Frontal cortex (tissue), 4 donors: ENCODE measurements around the gene MRPL40. TPM values are rescaled to one million over a fixed set of nuclear protein-coding genes. Genes with fewer than 3 reads are reported as not detected.

Experiments
- DNase-seq, 2 donors: peaks; one replicate each; pipeline ENCODE4 v3.0.0; 2012; ENCODE audit warnings: low spot score in 2 of 2
- FAIRE-seq: peaks from 2 replicates; lab custom pipeline; 2012; peaks lifted over from hg19 to GRCh38; lab: Jason Lieb, UNC
- total RNA-seq: library from RNA; depleted of rRNA; stranded (reverse); fragments of >200 nt; gene quantifications from one replicate; pipeline ENCODE4 v1.2.3, GENCODE V29; 2014
- donor health status: control.
- donor health status: control.
- donor health status: control.

The MRPL40 gene
- total RNA-seq, 1 donor from 2014 or later, result 18.8 TPM

DNA sequence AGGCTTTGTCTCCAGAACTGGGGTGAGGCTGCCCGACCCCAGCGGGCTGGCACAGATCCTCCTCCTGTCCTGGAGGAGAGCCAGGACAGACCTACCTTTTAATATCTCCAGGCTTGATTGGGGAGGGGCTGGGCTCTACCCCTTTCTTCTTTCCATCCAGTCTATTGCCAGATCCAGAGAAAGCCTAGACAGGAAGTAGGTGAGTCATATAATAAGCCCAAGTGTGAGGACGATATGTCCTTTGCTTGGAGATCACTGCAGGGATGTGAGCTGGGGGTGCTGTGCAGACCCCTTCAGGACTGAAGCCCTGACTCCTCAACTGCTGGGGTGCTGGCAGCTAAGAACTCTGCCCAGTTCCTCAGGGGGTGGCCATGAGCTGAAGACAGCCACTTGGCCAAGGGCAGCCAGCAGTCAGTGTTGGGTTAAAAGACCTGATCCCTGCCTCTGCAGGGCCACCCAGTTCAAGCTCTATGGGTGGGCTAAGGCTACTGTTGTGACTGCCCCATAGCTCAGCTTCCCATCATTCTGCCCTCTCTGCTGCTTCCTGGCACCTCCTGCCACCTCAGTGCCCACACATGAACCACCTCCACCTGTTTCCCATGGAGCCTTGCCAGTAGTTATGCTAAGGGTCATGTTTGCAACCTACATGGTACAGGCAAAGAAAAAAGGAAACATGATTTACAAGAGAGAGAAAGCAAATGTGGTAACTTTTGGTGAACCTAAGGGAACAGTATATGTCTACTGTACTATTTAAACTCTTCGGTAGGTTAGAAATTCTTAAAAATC, 23.4 kb downstream of the MRPL40 start:
- DNase-seq (no peak), FAIRE-seq (no peak)

DNA sequence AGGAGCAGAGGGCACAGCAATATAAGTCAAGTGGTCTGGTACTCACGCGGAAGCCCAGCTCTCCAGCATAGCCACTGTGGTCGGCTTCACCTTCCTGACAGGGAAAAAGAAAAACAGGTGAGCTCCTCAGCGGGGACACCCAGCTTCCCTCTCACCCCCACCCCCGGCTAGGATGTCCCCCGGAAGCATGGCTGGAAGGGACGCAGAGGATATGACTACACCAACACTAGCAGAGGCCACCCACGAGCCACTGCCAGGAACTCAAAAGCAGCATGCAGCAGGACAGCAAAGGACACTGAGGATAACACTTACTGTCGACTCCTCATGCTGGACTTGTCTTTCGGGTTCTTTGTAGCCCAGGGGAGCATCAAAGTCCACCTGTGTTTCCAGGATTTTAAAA, 24.2 kb downstream of the MRPL40 start:
- no peak for DNase-seq
- FAIRE-seq, result no peak

DNA sequence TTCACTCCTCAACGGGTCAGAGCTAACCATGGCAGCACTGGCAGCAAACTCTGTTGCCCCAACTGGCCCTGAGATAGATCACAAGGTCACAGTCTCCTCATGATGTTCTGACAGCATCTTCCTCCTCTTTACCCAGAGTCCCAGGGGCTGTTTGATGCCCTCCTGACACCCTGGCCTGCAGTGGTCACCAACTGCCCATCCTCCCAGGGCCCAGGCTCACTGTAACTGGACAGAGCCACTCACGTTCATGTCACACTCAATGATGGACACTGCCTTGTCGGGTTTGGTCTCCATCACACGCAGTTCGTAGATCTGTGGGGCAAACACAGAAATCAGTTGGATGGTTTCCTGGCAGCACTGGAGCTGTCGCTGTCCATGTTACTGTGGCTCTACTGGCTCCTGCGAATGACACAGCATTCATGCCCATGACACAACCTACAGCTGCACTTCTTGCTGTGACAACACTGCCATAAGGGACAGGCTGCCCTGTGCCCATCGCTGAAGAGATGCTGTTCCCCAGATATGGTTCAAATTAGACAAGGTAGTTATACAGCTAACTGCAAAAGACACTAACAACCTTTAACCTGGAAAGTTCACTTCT, 25.6 kb downstream of the MRPL40 start:
- no peak for DNase-seq
- FAIRE-seq, result no peak

DNA sequence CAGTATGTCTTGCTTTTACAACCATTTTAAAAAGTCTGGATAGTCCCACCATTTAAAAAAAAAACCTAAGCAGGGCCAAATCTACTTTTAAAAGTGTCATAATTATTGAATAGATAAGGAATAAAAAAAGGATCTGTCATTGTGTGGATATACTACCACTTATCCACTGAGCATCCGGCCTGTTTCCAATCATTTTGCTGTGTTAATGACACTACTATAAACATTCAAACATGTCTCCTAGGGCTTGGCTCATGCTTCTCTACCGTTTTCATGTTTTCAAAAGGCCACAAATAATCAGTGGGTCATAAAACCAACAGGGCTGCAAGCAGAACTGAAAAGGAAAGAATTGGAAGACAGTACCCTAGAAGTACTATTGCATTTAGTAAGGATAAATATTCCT, 27.7 kb downstream of the MRPL40 start:
- no peak for DNase-seq
- FAIRE-seq, result no peak

DNA sequence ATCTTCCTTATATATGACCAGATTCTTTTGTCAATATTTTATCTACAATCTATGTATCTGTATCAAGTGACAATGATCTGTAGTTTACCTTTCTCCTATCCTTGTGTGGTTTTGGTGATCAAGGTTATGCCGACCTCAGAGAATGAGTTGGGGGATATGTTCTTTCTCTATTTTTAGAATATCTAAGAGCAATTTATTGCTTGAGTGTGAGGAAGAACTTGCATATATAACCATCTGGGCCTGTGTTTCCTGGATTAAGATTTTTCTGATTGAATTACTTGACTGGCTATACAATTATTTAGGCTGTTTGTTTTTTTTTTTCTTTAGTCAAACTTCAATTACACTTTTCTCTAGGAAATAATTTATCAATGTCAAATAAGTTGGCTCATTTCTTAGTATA, 29.2 kb downstream of the MRPL40 start:
- DNase-seq, result no peak
- FAIRE-seq, result no peak

DNA sequence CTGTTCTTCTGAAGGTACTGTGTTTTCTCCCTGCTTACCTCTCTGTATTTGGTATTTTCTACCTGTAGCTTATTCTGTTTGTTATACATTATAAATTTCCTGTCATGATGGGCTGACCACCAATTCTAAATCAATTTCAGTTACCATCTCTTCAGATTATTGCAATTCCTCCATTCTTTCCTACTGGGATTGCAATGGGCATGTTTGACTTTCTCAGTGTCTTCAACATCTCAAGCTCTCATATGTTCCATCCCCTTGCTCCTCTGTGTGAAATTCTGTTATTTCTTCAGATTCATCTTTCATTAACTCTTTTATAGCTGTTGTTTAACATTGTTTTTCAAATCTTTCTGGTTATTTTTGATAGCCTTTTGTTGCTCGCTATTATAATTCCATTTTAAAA, 30.7 kb downstream of the MRPL40 start:
- DNase-seq, result no peak
- FAIRE-seq, result no peak

DNA sequence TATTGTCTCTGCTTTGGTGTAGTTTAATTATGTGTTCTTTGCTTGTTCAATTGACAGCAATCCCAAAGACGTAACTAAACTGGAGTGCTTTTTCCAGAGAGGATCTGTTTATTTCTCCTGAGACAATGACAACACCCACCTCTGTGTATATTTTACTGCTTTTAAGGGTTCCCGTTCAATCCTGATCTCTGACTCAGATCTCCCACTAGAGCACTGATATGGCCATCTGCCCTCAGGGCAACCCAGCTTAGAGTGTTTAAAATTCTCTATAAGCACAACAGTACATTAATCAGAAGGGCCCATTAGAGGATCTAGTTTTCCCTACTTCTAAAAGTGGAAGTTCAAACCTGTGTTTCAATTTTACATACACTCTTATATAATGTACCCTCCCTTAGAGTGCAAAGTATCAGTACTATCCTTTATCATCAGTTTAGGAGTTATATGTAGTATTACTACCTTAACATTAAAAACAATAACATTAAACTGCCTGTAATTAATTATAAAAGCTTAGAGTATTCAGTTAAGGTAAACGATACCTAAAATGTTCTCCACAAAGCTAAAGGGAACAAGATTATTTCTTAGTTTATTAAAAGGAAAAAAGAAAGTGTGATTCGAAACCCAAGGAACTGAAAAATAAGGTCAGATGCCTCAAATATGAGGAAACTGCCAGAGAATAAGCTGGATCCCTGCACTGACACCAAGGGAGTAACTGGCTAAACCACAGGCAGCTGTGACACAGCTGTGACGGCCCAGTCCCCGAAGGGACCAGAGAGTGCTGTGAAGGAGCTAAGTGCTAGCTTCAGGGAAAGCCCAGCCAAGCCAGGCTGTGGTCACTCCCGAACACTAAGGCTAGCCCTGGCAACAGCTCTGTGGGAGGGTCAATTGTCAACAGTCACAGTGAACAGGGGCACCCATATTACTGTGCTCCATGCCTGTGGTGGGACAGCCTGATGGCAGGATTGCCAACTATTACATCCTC, 31.4 kb downstream of the MRPL40 start:
- DNase-seq (no peak), FAIRE-seq (no peak)

DNA sequence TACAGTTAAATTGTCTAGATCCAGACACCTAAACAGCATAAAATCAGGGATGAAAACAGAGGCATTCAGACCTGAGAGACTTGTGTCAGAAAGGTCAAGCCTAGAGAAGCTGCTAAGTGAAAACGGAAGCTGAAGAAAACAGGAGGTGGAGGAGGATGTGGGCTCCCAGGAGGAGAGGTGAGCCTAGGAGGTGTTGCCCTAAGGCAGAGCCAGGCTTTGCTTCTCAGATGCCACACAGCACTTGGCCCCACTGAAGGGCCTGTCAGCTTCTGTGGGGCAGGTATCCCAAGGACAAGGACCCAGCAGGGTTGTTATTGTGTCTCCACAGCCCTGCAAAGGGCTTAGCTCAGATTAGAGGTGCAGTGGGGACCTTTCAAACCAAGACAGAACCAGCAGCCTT, 32.2 kb downstream of the MRPL40 start:
- FAIRE-seq, result no peak
- no peak for DNase-seq

DNA sequence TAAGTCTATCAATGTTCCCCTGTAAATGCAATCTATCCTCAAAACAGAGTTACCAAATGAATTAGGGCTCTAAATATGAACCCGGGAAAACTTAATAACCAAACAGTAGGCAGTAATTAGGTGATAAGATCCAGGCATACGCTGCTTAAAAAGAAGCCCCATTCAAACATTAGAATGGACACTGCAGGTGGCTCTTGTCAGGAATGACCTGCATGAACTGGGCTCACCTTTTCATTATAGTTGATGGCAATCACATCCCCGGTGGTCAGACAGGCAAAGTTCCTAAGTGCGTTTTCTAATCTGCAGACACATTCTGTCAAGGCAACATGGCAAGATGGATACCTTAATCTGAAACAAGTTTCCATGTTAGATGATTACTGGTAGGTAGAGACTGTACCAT, 32.6 kb downstream of the MRPL40 start:
- DNase-seq (no peak), FAIRE-seq (no peak)

DNA sequence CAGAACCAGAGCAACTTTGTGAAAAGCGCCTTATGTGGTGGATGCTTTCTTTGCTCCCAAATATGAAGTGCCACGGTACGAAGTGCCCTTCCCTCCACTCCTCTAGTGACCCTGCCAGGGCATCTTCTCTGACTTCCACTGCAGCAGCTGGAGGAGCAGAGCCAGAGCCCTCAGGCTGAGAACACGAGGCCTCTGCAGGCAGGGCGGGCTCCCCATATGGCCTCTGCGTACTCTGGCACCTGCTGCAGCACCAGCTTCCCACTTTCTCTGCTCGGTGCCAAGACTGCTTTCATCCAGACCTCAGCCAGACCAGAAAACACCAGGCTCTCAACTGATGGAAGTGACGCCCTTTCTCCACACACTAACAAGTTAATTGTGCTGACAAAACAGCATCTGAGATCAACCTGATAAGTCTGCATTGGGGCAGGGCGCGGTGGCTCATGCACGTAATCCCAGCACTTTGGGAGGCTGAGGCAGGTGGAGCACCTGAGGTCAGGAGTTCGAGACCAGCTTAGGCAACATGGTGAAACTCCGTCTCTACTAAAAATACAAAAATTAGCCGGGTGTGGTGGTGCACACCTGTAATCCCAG, 33.9 kb downstream of the MRPL40 start:
- DNase-seq, result no peak
- FAIRE-seq, result no peak

DNA sequence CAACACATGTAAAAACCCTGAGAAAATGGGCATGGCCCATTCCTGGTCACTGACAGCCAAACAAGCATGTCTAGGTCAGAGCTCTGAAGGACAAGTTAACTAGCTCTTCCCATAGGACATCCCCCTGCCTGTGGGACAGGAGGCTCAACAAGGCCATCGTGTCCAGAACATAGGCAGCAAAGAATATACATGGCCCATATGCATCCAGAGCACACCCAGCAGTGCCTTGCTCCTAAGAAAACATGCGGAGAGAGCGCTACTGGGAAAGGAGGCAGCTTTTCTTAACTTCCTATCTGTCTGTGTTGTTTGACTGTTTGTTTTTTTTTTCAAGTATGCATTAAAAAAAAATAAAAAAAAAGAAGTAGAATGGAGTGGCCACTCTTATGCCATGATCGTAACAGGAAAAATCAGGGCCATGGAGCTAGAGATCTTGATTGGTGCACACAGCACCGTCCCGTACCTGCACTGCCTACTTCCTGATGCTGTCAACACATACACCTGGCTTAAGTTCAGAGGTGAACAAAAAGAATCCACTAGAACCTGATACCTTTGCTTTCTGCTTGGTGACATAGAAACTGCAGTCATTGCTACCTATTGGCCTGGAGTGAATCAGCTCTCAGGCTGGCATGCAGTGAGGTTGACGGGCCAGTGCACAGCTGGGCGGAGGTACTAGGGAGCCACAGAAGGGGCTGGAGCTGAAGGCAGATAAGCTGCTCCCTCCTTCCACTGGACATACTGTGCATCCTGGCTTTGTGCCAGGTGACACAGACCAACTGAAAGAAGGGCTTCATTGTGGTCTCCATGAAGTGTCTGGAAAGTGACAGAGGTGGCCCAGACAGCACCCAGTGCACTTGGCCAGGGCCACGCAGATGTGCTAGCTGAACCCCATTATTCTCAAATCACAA, 34.8 kb downstream of the MRPL40 start:
- DNase-seq (no peak), FAIRE-seq (no peak)

DNA sequence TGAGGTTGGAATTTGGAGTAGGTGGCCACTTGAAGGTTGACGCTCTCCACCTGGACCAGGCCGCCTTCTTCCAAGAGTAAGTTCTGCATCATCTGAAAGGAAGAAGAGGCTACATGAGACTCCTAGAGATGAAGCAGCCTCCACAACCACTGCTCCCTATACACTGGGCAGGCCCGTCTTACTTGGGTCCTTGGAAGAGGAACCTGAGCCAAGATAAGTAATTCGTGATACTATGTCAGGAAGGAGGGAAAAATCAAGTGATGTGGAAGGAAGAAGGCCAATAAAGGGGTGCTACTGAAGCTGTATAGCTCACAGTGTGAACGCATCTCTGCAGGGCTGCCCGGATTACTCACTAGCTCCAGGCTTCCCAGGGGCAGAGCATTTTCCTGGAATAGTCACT, 35.6 kb downstream of the MRPL40 start:
- no peak for DNase-seq
- FAIRE-seq, result no peak

DNA sequence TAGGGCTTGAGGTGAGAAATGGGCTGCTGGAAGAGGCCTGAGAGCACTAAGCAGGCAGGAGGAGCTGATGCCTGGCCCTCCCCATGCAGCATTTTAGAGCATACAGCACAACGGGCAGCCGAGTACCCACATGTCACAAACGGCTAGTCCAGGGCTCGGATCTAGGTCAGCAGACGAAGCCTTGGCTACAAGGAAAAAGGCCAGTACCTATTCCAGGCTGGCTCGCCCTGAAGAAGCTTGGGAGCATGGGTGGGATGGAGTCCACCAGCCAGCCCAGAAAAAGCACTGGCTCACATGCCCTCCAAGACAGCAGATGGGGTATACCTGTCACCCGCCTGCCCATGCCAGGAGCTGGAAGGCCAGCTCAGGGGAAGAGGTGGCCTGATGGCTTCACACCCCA, 37.1 kb downstream of the MRPL40 start:
- DNase-seq (no peak), FAIRE-seq (no peak)

DNA sequence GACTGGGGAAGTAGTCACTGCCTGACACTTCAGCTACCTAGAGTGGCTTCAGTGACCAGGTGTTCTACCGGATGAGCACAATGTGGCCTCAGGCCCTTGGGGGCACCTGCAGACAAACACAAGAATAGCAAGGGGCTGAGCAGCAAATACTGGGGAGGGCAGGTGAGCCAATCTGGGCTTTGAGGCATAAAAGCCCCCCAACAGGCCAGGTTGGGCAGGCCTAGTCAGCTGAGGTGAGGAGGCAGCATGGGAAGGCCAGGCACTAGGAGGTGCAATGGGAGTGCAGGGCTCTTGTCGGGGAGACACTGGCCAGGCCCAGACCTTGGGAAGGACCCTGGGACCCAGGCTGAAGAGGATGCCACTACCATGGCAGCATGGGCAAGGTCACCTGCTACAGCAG, 37.7 kb downstream of the MRPL40 start:
- DNase-seq, result no peak
- no peak for FAIRE-seq

DNA sequence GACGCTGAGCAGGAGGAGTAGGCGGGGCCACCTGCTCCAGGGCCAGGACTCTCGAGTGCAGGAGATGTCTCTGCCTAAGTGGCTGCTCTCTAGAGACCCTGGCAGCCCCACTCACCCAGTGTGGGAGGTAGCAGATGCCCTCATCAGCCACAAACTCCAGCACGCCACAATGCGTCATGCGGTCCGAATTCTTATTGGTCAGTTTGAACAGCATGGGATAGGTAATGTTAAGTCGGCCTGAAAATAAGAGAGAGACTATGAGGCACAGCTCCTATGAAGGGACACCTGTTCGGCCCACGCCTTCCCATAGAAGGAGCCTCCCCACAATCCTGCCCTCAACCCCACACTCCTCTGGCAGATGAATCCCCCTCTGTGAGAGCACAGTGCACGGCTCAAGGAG, 39.2 kb downstream of the MRPL40 start:
- FAIRE-seq, result no peak
- no peak for DNase-seq

DNA sequence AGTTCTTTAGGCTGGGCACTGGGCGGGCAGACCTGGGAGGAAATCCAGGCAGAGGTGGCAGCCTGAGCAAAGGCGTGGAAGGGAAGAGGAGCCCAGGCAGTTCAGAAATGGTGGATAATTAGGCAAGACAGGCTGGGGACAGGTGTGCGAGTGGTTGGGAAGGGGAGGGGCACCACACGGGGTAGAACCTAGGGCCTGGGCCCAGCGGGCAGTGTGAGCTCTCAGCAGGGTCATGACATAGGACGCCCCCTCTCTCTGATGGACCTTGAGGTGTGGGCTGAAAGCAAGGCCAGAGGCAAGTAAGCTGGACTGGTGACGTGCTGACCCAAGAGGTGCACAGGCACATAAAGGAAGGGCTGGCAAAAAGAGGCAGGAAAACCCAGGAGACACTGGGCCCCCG, 39.9 kb downstream of the MRPL40 start:
- FAIRE-seq (no peak), DNase-seq (no peak)

DNA sequence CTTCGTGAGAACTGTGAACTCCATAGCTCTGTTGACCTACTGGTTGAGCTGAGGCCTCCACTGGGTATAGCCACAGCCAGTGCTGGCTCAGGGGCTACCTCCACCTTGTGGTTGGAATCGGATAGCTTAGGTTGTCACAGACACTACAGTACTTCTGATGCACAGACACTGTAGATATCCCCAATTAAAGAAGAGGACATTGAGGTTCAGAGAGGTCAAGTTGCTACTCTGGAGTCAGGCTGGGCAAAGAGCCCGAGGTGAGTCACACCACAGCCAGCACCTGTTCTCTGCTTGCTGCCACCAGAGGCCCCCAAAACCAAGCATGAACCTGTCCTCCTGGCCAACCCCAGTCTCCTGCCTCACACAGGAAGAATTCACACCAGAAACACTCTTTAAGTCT, 41.2 kb downstream of the MRPL40 start:
- FAIRE-seq (no peak), DNase-seq (no peak)

DNA sequence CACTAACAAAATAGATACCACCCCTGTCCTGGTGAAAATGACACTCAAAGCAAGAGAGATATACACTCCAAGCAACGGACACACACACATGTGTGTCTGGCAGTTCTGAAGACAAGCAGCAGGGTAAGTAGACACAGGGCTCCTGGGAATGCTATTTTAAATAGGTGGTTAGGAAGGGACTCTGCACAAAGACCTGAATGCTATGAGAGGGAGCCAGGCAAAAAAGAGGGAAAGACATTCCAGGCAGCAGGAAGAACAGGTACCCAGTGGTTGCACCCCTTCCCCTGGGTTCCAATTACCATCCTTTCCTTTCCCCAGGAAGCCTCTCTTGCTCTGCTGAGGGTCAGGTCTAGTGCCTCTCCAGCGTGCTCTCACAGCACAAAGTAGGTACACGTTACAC, 43.7 kb downstream of the MRPL40 start:
- no peak for FAIRE-seq
- no peak for DNase-seq

DNA sequence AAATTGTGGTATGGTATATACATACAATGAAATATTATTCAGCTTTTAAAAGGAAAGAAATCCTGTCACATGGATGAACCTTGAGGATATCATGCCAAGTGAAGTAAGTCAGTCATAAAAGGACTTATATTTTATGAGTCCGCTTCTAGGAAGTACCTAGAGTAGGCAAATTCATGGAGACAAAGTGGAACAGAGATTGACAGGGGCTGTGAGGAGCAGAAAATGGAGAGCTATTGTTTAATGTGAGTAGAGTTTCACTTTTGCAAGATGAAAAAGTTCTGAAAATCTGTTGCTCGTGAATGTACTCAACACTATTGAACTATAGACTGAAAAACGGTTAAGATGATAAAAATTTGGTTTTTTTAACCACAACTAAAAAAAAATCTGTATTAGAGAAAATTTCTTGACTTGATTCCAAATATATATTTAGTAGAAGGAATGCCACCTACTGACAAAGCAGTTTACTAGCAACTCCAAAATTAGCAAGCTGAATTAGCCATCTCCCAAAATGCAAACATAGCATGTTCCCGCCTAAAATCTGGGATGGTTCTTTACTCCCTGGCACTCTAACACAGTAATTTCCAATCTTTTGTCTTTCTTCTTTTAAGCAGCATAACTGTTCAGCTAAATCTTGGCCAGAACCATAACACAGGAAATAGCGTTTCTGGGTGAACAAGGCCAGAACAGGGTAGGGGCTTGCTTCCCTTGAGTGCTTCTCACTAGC, 45.1 kb downstream of the MRPL40 start:
- FAIRE-seq (no peak), DNase-seq (no peak)
